ENCODE results near the gene KRT33B.
"Not testable (repeated sequence)": the region's sequence is repeated elsewhere in the genome, so short reads cannot be mapped to it uniquely, and the experiment has no call there.

KRT33B gene

GRCh38 chr17:41393294-41393693 is 23.7 kb upstream of the KRT33B start:
- DNase-seq = no peak

- no peak for DNase-seq
Measured at GRCh38 chr17:41392278-41392677, 22.7 kb upstream of the KRT33B start.

- DNase-seq = no peak
Measured at GRCh38 chr17:41391535-41391934, 21.9 kb upstream of the KRT33B start.

- no peak for DNase-seq
Measured at GRCh38 chr17:41390411-41390938, 20.9 kb upstream of the KRT33B start.

GRCh38 chr17:41387670-41388069 is 18.1 kb upstream of the KRT33B start:
- no peak for DNase-seq

GRCh38 chr17:41386227-41386626 is 16.6 kb upstream of the KRT33B start:
- no peak for DNase-seq

- DNase-seq = no peak
Measured at GRCh38 chr17:41383690-41384089, 14.1 kb upstream of the KRT33B start.

GRCh38 chr17:41382394-41382793 is 12.8 kb upstream of the KRT33B start:
- DNase-seq = no peak

GRCh38 chr17:41381943-41382342 is 12.3 kb upstream of the KRT33B start, which contains the start of gene KRT34:
Gene KRT34 (minus strand): TSS chr17:41382306. CDS start chr17:41382246, 60 bp downstream.
- DNase-seq = not testable (repeated sequence)

- DNase-seq = not testable (repeated sequence)
Measured at GRCh38 chr17:41380091-41380490, 10.5 kb upstream of the KRT33B start.

- no peak for DNase-seq
Measured at GRCh38 chr17:41377546-41377945, 7.9 kb upstream of the KRT33B start.

- DNase-seq = no peak
Measured at GRCh38 chr17:41369023-41369422, 590 bp downstream of the KRT33B start.

- DNase-seq = no peak
Measured at GRCh38 chr17:41367426-41368075, 2.1 kb downstream of the KRT33B start.

- DNase-seq = no peak
Measured at GRCh38 chr17:41366070-41366469, 3.5 kb downstream of the KRT33B start.

- DNase-seq = no peak
Measured at GRCh38 chr17:41363881-41364280, 5.7 kb downstream of the KRT33B start.

- no peak for DNase-seq
Measured at GRCh38 chr17:41360296-41360995, 9.2 kb downstream of the KRT33B start.

- DNase-seq = no peak
Measured at GRCh38 chr17:41354536-41354935, 15.1 kb downstream of the KRT33B start.

- DNase-seq = no peak
Measured at GRCh38 chr17:41352597-41353366, 16.8 kb downstream of the KRT33B start.

GRCh38 chr17:41351177-41351576 is 18.4 kb downstream of the KRT33B start:
- no peak for DNase-seq

- not testable (repeated sequence) for DNase-seq
Measured at GRCh38 chr17:41350381-41350878, 19.2 kb downstream of the KRT33B start, which contains the start of gene KRT33A. Gene KRT33A (minus strand): TSS chr17:41350828. CDS start chr17:41350767, 61 bp downstream.

GRCh38 chr17:41347869-41348760 is 21.5 kb downstream of the KRT33B start:
- no peak for DNase-seq

- DNase-seq = not testable (repeated sequence)
Measured at GRCh38 chr17:41346421-41346820, 23.2 kb downstream of the KRT33B start.
